HG03432 (cell line): Measurements from ENCODE around the gene C5orf15.

Experiments
- ATAC-seq: cut with Tn5 transposase; IDR thresholded peaks from one replicate; pipeline ENCODE4 v1.9.1; 2021; ENCODE audit warnings: mild to moderate bottlenecking, moderate library complexity; ENCODE audit not compliant: unreplicated experiment

The C5orf15 gene

DNA sequence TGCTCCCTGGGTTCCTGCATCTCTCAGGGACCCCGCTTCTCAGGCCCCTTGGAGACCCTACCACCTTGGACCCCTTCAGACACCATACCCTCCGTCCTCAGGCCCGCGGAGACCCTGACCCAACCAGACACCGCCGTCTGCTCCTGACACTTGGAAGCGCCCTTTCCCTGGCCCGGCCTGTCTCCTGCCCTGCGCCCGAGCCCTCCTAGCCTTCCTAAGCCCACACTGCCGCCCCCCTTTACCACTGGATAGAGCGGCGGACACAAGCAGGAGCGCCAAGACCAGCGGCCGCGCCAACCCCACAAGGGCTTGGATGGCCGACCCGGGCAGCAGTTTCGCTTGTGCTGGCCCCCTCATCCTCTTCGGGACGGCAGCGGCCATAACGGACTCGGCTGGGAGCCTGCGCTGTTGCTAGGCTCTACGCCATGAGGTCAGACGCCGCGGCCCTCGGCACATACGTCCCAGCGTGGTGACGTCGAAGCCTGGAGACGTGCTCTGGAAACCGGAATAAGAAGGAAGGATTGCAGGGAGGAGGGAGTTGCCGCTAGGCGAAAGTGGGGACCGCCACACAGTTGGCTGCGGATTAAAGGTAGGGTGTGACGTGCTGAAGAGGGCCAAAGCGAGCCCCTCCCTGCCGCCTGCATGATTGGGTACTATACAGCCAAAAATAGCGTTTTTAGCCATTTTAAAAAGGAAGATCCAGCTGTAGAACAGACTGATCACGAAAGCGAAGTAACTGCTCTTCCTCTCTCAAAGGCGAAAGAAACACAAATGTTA, at the start of gene C5orf15:
TSS of gene C5orf15 (minus strand) at position 422 of the 777 bp plus-strand sequence. CDS start at position 381, 41 bp downstream.
- peak; percentile 97 for ATAC-seq

DNA sequence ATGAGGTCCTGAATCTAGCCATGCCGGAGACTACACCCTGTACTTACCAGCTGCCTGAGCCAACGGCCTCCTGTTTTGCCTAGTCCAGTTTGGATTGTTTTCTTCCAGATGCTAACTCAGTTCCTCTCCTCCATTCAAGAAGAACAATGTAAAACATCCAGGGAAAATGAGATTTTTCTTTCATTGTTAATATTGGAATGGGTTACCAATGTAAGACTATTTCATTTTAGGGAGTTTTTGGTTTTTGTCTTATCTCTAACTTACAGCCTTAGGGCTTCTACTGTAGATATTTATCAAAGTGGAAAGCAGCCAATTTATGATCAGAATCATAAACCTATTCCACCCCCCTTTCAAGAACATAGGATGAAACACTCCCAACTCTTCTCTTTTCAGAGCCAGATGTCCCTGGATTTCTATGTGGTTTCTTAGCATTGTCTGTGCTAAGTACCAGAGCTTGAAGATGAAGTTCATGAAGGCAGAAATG, 39.9 kb upstream of the C5orf15 start:
- ATAC-seq = no peak

DNA sequence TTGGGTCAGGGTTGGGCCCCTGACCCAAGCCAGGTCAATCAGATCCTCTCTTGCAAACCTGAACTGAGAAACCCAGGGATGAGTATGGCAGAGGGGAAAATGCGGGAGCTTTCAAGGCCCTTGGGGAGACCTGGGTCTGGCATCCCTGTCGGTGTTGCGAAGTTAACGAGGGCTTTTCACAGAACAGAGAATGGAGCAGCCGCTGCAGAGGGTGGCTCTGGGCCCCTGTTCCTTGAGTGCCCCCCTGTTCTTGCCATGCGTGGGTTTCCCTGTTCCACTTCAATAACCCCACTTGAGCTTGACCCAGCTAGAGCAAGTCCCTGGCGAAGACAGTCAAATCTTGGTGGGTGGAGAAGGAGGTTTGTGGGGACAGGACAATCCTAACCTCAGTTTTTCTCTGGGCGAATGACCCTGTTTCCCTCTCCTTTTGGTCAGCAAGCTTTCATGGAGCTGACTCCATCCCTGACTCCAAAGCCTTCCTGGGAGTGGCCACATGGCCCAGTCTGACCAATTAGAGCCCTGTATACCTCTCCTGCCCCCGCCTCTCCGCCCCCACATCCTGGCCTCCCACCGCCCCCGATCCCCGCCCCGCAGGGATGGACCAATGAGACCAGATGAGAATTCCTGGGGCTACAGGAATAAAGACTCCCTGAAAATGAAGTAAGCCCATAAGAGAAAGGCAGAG, 39.3 kb upstream of the C5orf15 start:
- no peak for ATAC-seq

DNA sequence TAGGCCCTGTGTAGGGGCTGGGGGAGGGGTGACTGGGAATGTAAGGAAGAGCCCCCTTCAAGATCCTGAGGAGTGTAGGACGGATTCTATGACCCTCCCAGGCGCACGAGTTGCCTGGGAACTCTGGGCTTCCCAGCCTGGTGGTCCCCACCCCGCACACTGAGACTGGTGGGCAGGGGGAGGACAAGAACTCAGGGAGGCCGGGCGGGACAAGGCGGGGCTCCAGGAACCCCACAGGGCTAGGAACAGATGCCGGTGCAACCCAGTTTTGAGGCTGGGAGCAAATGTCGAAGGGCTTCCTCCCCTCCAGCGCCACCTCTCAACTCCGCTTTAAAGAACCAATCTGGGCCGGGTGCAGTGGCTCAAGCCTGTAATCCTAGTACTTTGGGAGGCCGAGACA, 37.7 kb upstream of the C5orf15 start:
- ATAC-seq = no peak

GRCh38 chr5:134005417-134006061, 37.1 kb upstream of the C5orf15 start:
- peak; percentile 26 for ATAC-seq

GRCh38 chr5:134004626-134005416, 36.4 kb upstream of the C5orf15 start, which contains the start of gene VDAC1:
VDAC1 (minus strand) TSS chr5:134004975; CDS start chr5:133993012, 11,963 bp downstream.
- peak; percentile 86 for ATAC-seq

DNA sequence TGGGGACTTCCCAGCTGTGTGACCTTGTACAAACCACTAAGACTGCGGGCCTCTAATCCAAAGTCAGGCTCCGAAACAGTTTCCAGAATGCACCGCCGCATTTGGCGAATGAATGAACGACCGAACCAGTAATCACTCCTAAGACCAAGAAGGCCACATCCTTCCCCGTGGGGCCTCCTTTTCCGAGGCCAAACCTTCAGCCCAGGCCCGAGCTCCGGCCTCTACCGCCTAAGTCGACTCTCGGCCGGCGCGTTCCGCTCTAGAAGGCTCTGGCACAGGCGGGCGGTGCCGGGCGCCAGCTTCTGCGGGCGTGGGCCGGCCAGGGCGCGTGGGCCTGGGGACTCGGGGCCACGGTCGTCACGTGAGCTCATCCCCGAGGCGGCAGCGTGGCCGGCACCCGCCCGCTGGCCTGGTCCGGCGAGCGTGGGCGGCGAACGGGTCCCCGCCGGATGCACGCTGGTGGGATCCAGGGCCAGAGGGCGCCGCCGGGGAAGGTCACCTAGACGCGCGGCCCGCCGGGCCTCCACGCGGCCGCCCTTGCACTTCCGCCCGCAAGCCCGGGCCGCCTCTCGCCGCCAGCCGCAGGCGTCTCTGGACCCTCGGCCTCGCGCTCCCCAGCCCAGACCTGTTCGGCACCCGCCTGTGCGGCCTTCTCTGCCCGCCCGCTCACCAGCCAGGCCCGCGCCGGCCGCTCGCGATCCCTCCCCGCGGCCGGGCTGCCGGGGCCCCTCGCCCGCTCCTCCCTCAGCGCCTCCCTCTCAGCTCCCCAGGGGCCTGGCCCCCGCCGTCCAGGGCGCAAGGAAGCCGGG, 35.6 kb upstream of the C5orf15 start:
- ATAC-seq = peak; percentile 28

DNA sequence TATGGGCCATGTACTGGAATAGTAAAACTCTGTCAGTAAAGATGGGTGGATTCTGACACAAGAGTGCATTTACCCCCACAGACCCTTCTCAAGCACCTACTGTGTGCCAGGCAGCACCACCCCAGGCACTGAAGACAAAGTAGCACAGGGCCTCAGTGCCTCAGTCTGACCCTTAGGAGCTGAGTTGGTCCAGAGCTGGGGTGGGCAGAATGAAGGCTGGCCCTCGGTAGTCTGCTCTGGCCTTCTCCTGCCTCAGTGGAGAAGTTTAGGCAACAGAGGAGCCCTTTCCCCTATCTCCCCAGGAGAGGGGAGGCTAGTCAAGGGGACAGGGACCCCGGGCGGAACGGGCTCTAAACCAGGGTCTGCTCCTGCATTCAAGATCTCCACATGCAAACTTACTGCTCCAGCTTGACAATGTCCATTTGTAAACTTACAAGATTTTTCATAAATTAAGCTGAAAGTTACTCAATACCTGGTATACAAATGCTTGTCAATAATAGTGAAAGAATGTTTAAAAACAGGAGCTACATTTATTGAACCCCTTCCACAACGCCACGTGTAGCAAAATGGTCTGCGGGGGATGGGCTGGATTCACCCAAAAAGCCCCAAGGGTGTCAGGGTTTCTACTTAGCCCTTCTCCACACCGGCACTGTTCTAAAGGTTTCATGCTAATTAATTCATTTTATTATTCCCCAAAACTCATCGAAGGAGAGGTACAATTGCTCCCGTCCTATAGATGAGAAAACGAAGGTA, 34.8 kb upstream of the C5orf15 start:
- no peak for ATAC-seq

DNA sequence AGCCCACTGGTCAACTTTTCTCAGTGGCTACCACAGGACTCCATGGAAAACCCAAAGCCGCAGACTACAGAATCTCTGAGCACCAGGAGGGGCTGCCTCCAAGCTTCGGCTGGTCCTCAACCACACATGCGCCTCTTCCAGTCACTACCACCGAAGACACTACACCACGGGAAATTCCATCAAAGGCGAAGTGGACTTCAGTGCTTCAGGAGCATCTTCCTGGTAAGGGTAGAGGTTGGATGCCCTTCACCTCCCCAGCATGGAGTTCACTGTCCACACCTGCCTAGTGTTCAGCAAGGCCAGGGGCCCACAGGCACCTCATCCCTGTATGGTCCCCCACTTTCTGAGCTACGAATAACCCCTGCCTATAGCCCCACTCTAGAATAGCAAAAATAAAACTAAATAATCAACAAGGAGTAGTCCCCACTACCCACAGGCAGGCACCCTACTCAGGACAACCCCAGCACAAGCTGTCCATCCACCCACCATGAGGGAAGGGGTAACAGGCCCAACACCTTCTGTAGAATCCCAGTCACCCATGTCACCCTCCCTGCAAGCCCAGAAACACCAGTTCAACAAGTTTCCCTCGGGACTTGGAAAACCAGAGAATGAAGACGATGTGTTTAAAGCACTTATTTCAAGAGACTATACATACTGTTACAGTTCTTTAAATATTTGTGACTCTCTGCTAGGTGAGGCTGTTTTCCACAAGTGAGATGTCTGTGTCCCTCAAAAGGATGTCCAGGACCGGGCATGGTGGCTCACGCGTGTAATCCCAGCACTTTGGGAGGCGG, 33.7 kb upstream of the C5orf15 start:
- ATAC-seq = no peak

GRCh38 chr5:134000696-134001453, 32.5 kb upstream of the C5orf15 start:
- ATAC-seq = no peak

DNA sequence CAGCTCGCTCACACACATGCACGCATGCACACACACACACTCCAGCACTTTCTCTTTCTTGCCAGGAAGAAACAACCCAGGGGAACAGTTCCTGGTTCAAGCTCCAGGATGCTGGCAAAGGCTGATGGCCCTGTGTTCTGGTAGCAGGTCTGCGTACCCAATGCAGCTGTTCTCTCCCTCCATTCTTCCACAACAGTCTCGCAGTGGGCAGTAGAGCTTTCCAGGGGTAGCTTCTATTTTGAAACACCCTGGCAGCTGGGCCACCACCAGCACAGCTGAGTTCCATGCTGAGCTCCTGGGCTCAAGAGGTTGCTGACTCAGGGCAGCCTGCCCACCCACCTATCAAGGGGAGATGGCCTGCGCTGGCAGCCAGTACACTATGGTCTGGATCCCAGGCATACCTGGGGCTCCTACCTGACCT, 31.7 kb upstream of the C5orf15 start:
- ATAC-seq = no peak

GRCh38 chr5:133998807-133999206, 30.4 kb upstream of the C5orf15 start:
- ATAC-seq = no peak

GRCh38 chr5:133998042-133998441, 29.6 kb upstream of the C5orf15 start:
- no peak for ATAC-seq

GRCh38 chr5:133996683-133997252, 28.3 kb upstream of the C5orf15 start:
- ATAC-seq = no peak

- no peak for ATAC-seq
These were observed 27.6 kb upstream of the C5orf15 start for GRCh38 chr5:133995883-133996563.

DNA sequence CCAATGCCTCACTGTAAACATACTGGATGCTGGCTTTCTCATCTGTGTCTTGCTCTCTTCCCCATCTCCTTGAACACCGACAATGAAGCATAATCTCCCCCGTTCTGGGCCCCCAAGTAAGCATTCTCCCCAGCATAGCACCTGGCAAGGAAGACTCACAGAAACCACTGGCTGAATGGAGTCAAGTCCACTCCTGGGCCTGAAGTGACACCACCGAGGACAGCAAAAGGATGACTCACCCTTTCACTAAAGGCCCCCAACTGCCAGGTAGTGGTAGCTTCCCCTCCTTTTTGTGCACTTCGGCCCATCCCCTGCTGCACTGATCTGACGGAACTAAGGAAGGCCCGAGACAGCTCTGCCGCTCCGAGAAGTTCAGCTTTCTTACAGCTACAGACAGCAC, 26.9 kb upstream of the C5orf15 start:
- no peak for ATAC-seq

- no peak for ATAC-seq
These were observed 26.5 kb upstream of the C5orf15 start for GRCh38 chr5:133994990-133995333.
